Activated CD4-positive, CD25-positive, alpha-beta regulatory T cell treated with anti-CD3 and anti-CD28 coated beads, Interleukin-2, amount 50 U/mL, for 24 hours (primary cell): ENCODE results near the gene DISC1.
"Not testable (repeated sequence)": the region's sequence is repeated elsewhere in the genome, so short reads cannot be mapped to it uniquely, and the experiment has no call there.

Experiments used
- ATAC-seq, 2 donors: fragments of 150-1000 bp; cut with Tn5 transposase; one replicate each; pipeline ENCODE4 v1.10.0; 2021; ENCODE audit warnings: mild to moderate bottlenecking in 1 of 2, moderate library complexity in 1 of 2

DISC1 gene

DNA sequence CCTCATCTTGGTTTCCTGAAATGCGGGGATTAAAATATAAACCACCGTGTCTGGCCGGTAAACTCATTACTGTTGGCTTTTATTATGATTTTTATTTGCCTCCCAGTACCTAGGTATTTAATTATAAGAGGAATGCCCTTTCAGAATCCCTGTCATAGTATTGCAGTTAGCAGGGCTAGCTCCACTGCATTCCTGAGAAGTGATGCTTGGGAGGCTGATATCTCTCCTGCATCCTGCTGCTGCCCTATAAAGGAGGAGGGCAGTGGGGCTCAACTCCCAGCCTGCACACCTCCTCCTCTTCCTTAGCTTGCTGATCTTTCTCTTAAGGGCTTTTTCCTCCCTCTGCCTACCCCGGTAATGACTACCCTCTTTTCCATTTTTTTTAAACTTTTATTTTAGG is 19.9 kb upstream of the DISC1 start:
- ATAC-seq: no peak

DNA sequence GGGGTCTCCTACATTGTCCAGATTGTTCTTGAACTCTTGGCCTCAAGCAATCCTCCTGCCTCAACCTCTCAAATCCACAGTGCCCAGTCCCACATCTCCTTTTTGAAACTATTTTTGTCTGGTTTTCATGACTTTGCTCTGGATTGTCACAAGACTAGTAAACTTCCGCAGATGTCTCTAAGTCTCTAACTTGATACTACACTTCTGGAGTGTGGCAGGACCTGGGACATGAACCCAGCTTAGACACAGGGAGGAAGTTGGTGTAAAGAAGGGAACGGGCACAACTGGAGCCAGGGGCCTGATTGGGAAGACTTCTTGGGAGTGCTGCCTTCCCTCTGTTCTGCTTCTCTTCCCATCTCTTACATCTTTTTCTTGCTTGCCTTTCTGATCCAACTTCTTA is 16.2 kb upstream of the DISC1 start:
- no peak for ATAC-seq

DNA sequence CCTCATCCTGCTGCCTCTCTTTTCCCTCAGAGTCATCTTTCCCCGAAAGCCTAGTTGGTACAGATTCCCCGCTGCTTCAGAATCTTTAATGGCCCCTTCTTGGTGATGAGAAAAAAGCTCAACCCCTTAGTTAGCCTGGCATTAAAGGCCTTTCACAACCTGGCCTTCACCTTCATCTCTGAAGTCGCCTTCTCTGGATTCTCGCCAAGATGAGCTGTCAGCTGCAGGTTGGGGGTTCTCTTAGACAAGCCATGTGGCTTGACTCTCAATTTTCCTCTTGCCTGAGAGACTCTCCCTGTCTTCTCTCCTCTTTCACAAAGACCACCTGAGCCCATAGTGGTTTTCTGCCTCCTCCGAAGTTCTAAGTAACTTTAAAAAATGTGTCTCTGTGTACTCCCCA is 15.5 kb upstream of the DISC1 start:
- ATAC-seq: no peak

DNA sequence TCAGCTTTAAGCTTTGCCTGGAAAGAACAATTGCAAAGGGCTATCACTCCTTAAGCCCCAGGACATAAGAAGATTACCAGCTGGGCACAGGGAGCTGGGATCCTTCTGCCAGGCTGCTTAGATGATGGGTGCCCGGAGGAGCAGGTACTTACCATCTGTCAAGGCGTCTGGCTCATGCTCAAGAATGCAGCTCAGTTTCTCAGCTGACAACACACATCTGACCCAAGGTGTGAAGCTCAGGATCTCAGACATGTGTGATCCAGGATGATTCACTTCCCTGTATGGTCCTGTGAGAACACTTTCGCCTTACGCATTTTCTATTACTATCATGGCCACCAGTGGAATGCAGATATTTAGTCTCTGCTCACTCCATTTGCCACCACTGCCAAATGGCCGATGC is 14.7 kb upstream of the DISC1 start:
- peak in 1 of 2 donors; percentile 31 for ATAC-seq

DNA sequence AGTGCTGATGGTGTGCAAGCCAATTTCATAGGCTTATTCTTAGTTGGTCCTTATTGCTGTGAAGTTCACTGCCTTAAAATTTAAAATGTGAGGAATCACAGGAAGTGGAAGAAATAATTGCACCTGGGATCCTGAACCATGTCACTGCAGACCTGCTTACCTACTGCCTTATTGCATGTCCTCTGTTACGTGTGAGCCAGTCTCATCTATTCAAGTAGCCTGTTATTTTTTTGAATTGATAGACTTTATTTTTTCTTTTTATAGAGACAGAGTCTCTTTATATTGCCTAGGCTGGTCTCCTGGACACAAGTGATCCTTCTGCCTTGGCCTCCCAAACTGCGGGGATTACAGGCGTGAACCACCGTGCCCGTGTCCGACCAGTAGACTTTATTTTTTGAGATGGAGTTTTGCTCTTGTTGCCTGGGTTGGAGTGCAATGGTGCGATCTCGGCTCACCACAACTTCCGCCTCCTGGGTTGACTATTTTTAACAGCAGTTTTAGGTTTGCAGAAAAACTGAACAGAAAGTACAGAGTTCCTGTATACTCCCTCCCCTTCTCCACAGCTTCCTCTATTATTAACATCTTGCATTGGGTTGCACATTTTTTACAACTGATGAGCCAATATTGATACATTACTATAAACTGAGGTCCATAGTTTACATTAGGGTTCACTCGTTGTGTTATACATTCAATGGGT is 14.0 kb upstream of the DISC1 start:
- peak; percentile 78 for ATAC-seq

DNA sequence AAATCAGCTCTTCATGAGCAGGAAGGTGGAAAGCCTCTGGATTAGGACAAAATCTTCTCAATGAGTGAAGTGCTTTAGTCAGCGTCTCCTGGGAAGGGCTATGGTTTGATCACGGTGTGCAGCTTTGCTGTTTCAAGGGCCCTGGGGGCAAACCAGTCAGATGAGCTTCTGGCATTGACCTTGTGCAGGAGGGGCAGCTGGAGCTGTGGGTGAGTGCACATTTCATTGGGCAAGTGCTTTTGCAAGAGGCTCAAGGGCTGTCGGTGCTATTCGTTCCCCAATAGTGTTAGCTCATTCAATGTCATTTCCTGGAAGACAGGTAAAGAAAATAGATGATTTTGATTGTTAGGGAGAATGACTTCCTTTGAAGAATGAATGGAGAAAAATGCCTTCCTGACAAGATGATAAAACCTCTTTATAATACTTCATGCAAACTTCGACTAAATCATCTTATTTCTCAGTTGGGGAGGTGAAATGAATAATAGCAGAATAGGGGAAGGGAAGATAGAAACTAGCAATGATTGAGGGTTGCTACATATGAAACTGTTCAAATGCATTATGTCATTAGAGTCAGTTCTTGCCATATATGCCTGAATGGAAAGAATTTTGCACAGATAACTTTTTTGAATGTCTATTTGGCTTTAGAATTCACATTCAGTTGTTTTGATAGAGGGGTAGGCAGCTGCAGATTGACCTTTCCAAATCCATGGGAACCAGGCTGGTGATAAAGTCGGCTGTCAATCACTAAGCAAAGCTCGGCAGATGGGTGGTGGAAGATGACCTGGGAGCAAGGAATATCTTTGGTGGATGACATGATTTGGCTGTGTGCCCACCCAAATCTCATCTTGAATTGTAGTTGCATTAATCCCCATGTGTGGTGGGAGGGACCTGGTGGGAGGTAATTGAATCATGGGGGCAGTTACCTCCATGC is 12.9 kb upstream of the DISC1 start:
- peak; percentile 30 to 62 for ATAC-seq

DNA sequence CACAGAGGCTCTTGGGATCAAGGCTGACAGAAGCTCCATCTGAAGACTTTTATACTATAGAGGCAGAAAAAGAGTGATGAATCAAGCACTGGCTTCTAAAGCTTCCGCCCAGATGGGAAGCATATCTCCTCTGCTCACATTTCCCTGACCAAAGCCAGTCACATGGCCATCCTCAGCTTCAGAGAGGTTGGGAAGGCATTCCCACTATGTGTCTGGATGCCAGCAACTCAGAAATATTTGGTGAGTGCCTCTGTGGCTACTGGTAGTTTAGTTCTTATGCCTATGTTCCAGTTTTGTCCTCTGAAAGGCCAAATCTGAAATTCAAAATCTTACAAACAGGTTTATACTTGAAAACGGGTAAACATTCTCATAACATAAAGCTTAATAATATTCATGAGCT is 9.9 kb upstream of the DISC1 start:
- ATAC-seq: no peak

DNA sequence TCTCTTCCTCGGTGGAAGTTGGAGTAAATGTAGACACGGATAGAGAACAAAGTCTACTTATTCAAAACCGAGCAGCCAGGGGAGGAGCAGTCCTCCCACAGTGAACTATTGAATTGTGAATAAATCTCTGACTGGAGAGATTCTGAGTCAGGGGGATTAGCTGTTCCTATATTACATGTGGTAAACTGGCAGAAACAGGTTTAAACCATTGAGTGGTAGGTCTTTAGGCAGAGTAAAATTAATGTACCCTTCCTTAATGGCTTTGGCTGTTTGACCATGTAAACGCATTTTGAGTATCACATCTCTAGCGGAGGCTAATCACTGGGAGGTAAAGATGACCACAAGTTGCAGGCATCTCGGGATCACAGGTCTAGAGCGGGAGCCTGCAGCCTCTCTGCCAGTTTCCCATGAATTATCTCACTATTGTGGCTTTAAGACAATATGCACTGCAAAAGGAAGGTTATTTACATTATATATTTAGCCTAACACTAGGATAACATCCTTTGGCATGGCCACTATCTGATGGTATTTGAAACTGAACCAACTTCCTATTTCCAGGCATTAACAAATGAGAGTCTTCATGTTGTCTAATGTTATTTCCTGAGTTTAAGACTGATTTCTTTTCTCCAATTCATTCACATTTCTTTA is 7.9 kb upstream of the DISC1 start:
- ATAC-seq: no peak

DNA sequence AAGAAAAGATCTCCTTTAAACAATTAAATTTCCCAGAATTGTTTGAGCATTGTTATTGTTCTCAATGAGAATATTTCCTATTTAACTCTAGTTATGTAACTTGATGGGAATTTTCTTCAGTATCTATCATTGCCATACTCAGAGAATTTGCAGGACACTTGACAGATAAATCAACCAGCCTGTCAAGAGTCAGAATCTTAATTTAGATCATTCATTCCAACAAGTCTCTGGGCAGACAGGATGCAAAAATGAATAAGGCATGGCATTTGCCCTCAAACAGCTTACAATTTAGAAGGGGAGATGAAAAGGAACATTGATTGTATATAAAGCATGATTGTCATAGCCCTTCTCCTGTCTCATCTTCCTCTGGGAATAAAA is 7.3 kb upstream of the DISC1 start:
- ATAC-seq: no peak

DNA sequence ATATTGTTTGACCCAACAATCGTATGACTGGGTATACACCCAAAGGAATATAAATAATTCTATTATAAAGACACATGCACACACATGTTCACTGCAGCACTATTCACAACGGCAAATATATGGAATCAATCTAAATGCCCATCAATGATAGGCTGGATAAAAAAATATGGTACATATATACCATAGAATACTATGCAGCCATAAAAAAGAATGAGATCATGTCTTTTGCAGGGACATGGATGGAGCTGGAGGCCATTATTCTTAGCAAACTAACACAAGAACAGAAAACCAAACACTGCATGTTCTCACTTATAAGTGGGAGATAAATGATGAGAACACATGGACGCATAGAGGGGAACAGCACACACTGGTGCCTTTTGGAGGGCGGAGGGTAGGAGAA is 1.5 kb upstream of the DISC1 start:
- ATAC-seq: not testable (repeated sequence)

DNA sequence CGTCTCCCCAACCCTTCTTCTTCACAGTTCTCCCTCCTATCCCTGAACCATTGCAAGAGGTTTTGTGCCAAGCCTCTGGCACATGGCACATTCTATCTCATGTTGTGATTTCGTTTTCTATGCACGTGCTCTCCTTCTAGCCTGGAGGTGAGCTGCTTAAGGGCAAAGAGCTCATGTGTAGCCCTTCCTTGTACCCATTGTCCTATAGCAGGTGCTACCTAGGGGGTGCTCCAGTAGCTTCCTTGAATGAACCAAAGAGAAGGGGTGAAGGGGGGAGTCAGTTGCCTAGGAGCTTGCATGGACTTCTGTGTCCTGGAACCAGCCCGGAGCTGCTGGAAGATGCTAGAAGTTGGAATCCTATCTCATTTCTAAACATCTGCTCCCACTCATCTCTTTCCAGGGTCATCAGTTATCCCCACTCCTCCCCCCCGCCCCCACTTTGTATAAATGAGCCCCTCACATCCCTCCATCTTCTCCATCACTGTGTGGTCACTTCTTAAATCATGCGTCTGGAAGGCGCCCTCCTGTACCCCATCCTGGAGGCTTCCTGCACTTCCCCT is 535 bp upstream of the DISC1 start:
- ATAC-seq: no peak

DNA sequence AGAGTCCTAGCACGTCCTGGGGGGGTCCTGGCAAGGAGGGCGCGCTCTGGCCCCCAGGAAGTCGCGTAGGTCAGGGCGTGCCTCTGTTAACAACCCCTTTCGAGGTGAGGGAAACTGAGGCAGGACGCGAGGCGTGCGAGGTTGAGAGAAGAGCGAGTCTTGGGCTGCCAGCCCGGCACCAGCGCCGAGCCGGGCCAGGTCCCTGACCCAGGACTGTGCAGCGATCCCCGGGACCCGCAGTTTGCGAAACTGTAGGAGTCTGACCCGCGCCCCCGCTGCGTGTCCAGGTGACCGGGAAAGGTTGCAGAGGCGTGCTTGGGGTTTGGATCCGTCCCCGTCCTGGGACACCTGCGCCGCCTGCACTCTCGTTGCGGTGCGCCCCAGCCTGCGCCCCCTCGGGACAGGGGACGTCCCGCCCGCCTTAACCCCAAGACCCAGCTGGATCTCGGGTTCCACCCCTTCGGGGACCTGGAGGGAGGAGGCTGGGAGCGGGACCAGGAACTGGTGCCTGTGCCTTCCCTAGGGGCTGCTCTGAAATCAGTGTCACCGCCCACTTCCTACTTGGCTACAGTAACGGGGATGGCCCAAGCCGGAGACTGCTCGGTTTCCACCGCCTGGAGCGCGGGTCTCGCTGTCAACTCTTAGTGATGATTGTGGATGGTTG is 493 bp downstream of the DISC1 start:
- ATAC-seq: peak; percentile 26 to 43

DNA sequence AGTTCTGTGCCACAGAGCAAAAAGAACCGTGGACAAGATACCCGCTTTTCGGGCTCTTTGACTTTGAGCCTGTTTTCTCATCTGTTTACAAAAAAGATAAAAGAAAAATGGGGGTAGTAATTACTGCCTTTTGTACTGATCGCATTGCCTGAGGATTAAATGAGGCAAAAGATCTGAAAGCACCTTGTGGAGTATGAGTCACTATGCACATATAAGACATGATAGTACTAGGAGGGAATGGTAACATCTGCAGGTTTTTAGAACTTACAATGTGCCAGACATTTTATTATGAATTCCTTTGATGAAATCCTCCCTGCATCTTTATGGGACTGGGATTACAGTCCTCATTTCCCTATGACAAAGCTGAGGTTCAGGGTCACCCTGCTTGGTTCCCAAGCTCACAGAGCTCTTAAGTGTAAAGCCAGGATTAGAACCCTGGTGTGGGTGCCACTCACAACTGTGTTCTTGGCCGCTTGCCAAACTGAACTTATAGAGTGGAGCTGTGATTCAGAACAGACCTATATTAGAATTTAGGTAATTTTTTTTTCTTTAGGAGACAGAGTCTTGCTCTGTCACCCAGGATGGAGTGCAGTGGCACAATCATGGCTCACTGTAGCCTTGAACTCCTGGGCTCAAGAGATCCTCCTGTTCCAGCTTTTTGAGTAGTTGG is 1.8 kb downstream of the DISC1 start:
- ATAC-seq: peak; percentile 70

DNA sequence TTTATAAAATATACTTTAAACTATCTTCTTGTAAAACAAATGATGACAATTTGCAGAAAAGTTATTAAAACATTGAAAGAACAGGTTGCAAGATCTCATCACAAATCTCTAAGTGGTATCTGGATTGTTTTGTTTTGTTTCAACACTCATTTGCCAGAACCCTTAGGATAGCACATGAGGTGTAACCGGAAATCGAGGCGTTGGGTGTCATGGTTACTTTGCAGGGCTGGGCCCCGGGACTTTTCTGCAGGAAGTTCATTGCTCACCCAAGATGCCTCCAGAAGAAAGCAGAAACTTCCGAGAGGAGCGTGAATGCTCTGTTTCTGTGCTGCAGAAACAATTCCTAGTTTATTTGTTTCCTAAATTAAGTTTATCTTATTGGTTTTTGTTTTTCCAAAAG is 2.5 kb downstream of the DISC1 start:
- ATAC-seq: no peak

DNA sequence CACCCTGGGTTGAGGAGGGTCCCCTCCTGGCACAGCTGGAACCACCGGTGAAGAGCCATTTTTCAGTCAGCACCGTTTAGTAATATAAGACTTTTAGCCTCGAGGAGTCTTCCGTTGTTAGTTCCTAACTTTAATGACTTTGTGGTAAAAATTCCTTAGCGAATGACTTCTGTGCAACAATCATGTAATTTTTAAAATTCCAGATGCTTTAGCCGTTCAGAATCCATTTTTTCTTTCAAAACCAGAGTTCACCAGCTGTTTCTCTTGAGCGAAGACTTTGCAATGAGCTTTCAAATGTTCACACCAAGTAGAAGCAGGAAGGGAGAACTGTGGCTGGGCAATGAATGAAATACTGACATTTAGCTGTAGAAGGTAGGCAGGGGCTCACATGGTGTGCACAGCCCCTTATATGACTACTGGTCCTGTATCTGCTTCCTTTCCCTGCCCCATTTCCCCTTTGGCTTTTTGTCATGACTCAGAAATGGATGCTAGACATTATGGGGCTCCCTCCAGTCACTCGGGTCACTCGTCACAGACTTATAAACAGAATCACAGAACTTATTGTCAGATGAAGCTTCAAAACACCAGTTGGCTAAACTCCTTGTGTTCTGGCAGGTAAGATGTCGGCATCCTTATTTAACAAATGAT is 4.1 kb downstream of the DISC1 start:
- ATAC-seq: no peak

DNA sequence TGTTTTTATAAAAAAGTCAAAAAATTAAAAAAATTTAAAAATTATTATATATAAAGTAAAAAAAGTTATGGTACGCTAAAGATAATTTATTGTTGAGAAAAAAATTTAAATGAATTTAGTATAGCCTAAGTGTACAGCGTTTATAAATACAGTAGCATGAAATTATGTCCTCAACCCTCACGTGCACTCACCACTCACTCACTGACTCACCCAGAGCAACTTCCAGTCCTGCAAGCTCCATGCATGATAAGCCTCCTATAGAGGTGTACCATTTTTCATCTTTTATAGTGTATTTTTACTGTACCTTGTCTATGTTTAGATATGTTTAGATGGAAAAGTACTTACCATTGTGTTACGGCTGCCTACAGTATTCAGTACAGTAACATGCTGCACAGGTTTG is 5.1 kb downstream of the DISC1 start:
- no peak for ATAC-seq

DNA sequence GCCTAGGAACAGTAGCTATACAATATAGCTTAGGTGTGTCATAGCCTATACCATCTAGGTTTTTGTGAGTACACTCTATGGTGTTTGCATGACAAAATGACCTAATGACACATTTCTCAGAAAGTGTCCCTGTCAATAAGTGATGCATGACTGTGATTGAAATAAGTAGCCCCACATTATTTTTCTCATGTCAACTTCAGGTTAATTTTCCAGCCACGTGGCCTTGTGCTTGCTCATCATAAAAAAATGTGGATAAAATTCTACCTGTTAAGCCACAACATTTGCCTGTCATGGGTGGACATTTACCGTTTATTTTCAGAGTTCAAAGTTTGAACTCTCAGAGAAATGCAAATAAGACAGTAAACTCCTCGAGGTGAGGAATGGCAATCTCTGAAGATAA is 5.5 kb downstream of the DISC1 start:
- ATAC-seq: peak in 1 of 2 donors; percentile 25

DNA sequence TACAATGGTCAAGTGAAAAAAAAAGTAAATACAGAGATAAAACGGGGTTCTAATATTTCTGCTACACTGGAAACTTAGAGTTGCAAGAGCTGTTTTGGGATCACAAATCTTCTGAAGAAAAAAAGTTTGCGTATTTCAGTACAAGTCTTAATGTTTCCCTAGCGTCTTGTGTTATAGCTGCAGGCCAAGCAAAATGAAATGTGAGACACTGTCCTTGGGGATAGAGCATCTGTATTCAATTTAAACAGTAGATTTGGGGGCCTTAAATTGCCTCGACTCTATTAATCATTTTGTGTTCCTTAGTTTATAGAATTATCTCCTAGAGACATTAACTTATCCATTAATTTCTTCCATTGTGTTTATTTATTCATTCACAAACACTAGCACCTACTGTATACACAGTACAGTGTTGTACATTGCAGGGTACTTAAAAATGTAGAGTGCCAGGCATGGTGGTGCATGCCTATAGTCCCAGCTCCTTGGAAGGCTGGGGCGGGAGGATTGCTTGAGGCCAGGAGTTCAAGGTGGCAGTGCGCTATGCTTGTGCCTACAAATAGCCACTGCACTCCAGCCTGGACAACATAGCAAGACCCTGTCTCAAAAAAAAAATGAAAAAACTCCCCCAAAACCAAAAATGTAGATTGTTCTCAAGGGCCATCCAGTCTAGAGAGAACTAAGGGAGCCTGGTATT is 7.9 kb downstream of the DISC1 start:
- no peak for ATAC-seq

DNA sequence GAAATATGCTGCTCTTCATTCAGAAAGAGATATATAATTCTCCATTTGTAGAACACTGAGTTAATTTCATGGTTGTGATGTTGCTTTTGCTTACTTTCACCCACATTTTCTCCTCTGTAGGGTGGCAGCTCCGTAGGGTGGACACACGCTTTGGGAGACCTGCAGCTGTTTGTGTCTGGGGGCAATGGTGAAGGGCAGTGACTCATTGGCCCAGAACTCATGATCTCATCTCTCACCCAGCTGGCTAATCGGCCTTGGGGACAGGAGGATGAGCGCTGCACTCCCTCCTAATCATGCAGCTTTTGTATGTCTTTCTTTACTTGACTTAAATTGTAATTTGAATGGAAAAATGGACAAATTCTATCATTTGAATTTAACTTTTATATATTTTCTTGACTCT is 9.6 kb downstream of the DISC1 start:
- ATAC-seq: no peak

DNA sequence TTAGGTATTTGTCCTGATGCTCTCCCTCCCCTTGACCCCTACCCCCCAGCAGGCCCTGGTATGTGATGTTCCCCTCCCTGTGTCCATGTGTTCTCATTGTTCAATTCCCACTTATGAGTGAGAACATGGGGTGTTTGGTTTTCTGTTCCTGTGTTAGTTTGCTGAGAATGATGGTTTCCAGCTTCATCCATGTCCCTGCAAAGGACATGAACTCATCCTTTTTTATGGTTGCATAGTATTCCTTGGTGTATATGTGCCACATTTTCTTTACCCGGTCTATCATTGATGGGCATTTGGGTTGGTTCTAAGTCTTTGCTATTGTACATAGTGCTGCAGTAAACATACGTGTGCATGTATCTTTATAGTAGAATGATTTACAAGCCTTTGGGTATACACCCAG is 10.3 kb downstream of the DISC1 start:
- not testable (repeated sequence) for ATAC-seq

DNA sequence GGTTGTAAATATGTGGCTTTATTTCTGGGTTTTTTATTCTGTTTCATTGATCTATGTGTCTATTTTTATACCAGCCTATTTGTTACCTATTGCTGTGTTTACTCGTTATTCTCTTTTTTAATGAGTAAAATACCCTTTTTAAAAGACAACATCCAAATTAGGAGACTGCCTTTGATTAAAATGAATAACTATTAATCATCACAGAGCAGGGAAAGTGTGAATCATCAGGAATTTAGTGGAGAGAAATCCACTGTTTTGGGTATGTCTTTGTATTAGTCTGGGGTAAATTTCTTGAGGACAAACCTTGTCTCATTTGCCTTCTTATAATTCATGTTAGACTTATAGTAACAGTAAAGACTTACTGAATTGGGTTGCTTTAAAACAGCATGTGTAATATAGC is 12.1 kb downstream of the DISC1 start:
- ATAC-seq: no peak
